NCI-H128 (cell line): Measurements from ENCODE around the gene AMZ1.
"Not testable (repeated sequence)": the region's sequence is repeated elsewhere in the genome, so short reads cannot be mapped to it uniquely, and the experiment has no call there.

Experiments used
- DNase-seq: peaks from one replicate; lab custom pipeline; 2025; ENCODE audit not compliant: unreplicated experiment; lab: John Stamatoyannopoulos, UW

AMZ1 gene

GRCh38 chr7:2689951-2690705 lies 2.1 kb downstream of the AMZ1 start:
- no peak for DNase-seq

GRCh38 chr7:2691011-2691707 lies 3.2 kb downstream of the AMZ1 start:
- DNase-seq = no peak

GRCh38 chr7:2691932-2692439 lies 4.0 kb downstream of the AMZ1 start:
- DNase-seq = not testable (repeated sequence)

- DNase-seq = no peak
Observed at GRCh38 chr7:2692543-2692942, 4.5 kb downstream of the AMZ1 start.

- not testable (repeated sequence) for DNase-seq
Observed at GRCh38 chr7:2693420-2694121, 5.6 kb downstream of the AMZ1 start.

DNA sequence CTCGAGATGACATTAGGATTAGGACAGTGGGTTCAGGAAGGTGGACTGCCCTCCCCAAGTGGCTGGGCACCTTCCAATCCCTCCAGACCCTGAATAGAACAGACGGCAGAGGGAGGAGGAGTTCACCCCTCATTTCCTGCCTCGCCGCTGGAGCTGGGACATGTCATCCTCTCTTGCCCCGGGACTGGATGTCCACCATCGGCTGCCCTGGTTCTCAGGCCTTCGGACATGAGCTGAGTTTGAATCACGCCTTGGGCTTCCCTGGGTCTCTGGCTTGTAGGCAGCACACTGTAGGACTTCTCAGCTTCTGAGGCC lies 6.1 kb downstream of the AMZ1 start:
- not testable (repeated sequence) for DNase-seq

DNA sequence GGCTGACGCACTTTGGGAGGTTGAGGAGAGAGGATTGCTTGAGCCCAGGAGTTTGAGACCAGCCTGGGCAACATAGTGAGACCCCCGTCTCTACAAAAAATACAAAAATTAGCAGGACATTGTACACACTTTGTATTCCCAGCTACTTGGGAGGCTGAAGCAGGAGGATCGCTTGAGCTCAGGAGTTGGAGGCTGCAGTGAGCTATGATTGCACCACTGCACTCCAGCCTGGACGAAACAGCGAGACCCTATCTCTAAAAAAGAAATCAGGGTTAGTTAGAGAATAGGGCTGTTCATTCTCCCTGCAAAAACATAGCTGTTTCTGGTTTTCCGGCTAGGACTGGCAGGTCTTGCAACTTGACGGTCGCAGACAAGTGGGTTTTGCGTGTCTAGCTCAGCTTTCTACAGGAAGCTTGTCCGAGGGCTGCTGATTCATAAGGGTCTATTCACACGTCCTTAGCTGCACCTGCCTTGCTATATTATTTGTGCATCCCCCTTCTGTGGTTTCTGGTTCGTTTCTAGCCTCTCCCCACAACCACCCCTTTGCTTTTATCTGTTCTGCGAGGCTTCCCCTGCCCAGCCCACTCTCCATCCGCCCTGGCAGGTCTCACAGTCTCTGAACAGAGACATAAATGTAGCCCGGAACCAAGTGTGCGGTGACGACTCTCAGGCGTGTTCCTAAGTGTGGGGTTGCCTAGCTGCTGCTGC lies 10.7 kb downstream of the AMZ1 start:
- DNase-seq = peak; percentile 39

- no peak for DNase-seq
Observed at GRCh38 chr7:2699289-2699620, 11.3 kb downstream of the AMZ1 start.

DNA sequence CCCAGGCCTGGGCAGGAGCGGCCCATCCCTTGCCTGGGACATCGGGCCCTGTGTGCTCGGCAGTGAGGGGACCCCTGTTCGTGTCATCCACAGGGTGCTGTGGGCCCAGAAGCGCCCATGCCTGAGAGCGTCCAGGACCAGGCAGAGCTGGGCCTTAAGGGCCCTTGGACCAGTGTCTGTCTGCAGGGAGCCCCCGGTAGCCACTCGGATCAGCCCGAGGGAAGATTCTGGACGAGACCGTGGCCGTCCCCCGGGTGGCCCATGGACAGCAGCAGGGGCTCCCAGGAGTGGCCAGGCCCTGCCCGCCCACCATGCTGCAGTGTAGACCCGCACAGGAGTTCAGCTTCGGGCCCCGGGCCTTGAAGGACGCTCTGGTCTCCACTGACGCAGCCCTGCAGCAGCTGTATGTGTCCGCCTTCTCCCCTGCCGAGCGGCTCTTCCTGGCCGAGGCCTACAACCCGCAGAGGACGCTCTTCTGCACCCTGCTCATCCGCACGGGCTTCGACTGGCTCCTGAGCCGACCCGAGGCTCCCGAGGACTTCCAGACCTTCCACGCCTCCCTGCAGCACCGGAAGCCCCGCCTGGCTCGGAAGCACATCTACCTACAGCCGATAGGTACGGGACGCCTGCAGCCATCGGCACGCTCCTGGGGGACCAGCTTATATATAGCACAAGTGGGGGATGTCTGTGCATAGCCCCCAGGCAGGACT lies 12.3 kb downstream of the AMZ1 start:
- no peak for DNase-seq

DNA sequence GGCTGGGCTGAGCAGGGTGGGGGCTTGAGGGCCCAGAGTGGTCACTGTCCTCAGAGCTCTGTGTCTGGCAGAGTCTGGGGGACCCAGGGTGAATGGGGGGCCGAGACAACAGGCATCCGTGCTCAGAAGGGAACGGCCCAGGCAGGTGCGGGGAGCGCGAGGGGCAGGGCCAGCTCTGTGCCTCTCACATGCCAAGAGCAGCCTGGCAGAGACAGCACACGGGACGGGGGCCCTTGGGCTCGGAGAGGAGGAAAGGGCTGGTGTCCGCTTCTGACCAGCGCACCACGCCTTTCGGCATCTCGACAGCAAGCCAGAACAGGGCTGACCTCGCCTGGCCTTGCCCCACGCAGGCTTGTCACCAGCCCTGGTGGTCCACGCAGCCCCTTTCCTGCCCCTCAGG lies 13.4 kb downstream of the AMZ1 start:
- DNase-seq = no peak

GRCh38 chr7:2701832-2702593 lies 14.0 kb downstream of the AMZ1 start:
- no peak for DNase-seq

GRCh38 chr7:2702594-2702957 lies 14.6 kb downstream of the AMZ1 start:
- no peak for DNase-seq

- no peak for DNase-seq
Observed at GRCh38 chr7:2705371-2706096, 17.5 kb downstream of the AMZ1 start.

GRCh38 chr7:2706685-2707126 lies 18.7 kb downstream of the AMZ1 start:
- DNase-seq = no peak

GRCh38 chr7:2707481-2707880 lies 19.5 kb downstream of the AMZ1 start:
- no peak for DNase-seq

DNA sequence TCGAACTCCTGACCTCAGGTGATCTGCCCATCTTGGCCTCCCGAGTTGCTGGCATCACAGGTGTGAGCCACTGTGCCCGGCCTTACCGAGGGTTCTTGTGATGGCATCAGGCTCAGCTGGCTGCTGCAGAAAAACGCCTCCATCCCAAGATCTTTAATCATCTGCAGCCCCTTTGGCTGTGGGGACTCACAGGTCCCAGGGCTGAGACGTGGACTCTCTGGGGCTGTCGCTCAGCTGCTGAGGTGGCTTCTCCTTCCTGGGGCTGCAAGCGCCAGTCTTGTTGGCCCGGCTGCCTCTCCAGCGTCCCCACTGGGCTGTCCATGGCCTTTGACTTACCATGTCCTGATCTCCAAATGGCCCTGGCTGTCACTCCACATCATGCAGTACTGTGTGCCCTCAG lies 20.0 kb downstream of the AMZ1 start:
- DNase-seq = no peak

GRCh38 chr7:2708547-2709310 lies 20.7 kb downstream of the AMZ1 start:
- no peak for DNase-seq

DNA sequence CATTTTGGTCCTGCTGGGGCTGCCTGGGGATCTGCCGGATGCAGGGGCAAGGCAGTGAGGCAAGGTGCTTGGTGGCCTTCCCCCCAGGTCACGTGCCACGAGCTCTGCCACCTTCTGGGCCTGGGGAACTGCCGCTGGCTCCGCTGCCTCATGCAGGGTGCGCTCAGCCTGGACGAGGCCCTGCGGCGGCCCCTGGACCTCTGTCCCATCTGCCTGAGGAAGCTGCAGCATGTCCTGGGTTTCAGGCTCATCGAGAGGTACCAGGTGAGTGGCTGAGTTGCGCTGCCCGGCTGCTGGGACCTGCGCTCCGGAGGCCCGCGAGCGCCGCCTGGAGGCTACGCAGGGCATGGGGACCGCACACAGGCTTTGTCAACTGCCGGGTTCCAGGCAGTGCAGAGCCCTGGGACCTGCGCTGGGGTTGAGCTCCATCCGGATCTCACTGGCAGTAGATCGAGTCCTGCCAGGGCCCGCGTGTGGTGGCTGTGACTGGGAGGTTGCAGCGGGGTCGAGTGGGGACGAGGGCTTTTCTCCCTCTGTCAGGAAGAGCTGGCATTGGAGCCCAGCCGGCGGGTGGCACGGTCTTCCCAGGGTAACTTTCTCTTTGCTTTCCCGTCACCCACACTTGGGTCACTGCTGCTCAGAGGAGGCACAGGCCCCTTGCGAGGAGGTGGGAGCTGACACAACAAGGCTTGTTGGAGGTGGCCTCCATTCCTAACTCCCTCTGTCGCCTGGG lies 21.7 kb downstream of the AMZ1 start:
- no peak for DNase-seq
